WI38 (cell line): ENCODE results near the gene LEF1.

ENCODE experiments used
- H3K4me3 ChIP-seq: 2 replicates; pipeline ENCODE4 v1.5.1; 2011; ENCODE audit warnings: low read depth, mild to moderate bottlenecking, control low read depth, low read length
- TF ChIP-seq, protein P1 (sequence below): IDR thresholded peaks from 2 replicates; pipeline ENCODE4 v1.5.1; 2012; ENCODE audit warnings: low read depth, mild to moderate bottlenecking, control low read depth, low read length

The LEF1 gene

GRCh38 chr4:108160741-108161352 lies 7.9 kb downstream of the LEF1 start:
- H3K4me3 ChIP-seq = no peak overlapping the region
- TF ChIP-seq, protein P1, sequence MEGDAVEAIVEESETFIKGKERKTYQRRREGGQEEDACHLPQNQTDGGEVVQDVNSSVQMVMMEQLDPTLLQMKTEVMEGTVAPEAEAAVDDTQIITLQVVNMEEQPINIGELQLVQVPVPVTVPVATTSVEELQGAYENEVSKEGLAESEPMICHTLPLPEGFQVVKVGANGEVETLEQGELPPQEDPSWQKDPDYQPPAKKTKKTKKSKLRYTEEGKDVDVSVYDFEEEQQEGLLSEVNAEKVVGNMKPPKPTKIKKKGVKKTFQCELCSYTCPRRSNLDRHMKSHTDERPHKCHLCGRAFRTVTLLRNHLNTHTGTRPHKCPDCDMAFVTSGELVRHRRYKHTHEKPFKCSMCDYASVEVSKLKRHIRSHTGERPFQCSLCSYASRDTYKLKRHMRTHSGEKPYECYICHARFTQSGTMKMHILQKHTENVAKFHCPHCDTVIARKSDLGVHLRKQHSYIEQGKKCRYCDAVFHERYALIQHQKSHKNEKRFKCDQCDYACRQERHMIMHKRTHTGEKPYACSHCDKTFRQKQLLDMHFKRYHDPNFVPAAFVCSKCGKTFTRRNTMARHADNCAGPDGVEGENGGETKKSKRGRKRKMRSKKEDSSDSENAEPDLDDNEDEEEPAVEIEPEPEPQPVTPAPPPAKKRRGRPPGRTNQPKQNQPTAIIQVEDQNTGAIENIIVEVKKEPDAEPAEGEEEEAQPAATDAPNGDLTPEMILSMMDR = no peak

GRCh38 chr4:108159845-108160244 lies 8.9 kb downstream of the LEF1 start:
- H3K4me3 ChIP-seq = no peak overlapping the region
- TF ChIP-seq, protein P1 = no peak

DNA sequence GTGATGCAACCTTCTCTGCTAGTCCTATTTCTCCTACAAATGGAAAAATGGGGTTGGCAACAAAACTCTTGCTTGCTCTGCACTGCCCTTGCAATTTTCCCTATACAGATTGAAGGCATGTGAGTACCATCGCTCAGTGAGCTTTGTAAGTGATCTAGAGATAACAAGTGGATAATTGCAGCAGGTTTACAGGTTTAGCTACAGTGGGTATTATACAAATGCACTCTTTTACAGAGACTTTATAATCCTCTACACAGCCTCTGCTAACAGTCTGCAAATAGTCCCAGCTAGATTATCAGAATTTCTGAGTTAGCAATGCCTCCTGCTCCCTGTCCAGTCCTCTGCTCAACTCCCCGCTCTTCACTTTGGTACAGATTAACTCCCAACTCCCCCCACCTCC lies 11.1 kb downstream of the LEF1 start:
- TF ChIP-seq, protein P1 = no peak
- H3K4me3 ChIP-seq = no peak overlapping the region

DNA sequence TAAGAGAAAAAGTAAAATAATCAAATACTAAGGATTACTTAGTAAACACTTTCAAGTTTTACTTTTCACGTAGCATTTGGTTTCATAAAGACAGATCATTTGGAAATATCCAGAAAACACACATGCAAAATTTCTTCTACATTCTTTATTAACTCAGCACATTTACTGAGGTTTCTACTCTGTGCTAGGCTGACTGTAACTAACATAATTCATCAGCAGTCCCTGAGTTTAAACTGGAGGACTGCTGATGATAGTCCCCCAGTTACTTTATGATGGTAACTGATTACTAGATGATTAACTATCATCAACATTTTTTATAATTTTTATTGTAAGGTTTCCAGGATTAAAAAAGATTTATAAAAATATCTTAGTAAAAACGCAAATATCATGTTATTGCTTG lies 12.3 kb downstream of the LEF1 start:
- H3K4me3 ChIP-seq = no peak overlapping the region
- TF ChIP-seq, protein P1 = no peak

GRCh38 chr4:108155373-108155772 lies 13.4 kb downstream of the LEF1 start:
- TF ChIP-seq, protein P1 = 0 out of 2 replicates have a peak, but pooled peaks have one; percentile 7
- no peak overlapping the region for H3K4me3 ChIP-seq

DNA sequence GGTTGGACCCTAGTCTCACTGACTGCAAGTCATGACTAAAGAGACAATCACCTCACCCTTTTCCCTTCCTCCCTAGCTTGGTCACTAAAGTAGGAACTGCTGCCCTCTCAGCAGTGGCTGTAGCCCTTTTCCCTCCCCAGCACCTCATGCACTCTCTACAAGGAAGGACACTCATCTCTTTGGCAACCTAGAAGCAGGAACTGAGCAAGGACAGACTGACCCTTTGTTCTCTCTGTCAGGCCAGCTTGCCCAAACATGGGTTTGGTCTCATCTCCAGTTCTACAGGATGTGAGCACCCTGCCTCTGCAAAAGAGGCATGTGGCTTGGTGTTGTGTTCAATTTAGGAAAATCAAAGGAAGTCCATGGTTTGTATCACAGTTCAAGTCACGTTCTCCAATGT lies 15.8 kb downstream of the LEF1 start:
- TF ChIP-seq, protein P1 = no peak

GRCh38 chr4:108149588-108150380 lies 18.9 kb downstream of the LEF1 start:
- TF ChIP-seq, protein P1 = no peak
- H3K4me3 ChIP-seq = no peak overlapping the region

More for the DNA sequence above, 15.8 kb downstream of the LEF1 start:
- H3K4me3 ChIP-seq = no peak overlapping the region
